H1 (cell line): ENCODE measurements around the gene TPD52L1. TPM values are rescaled to one million over a fixed set of nuclear protein-coding genes. Genes with fewer than 3 reads are reported as not detected.

Experiments
- CTCF ChIA-PET: fragments of 300-600 bp; sonication (Branson Sonifier 250); formaldehyde crosslinking; loops from one replicate; lab custom pipeline; 2021; ENCODE audit not compliant: partially characterized antibody; lab: Charles Lee
- POLR2A ChIA-PET: fragments of 300-600 bp; sonication (Branson Sonifier 250); formaldehyde crosslinking; loops from one replicate; lab custom pipeline; 2021; ENCODE audit warnings: inconsistent platforms; ENCODE audit not compliant: partially characterized antibody; lab: Charles Lee
- DNase-seq, 2 experiments: peaks; one replicate each; pipeline versions ENCODE4 v3.0.0 to v3.0.0-alpha.2; 2010 to 2022; ENCODE audit warnings: low spot score in 2 of 2, low read depth in 1 of 2, mixed read lengths in 1 of 2
- FAIRE-seq: peaks from 2 replicates; lab custom pipeline; 2011; peaks lifted over from hg19 to GRCh38; lab: Jason Lieb, UNC
- H2AFZ ChIP-seq: 2 replicates; pipeline ENCODE4 v1.8.1; 2012; ENCODE audit warnings: low read length, inconsistent platforms
- H2AK5ac ChIP-seq: 2 replicates; pipeline ENCODE4 v1.6.1; 2013; ENCODE audit warnings: low read depth, low read length
- H2BK120ac ChIP-seq: replicated peaks from 2 replicates; pipeline ENCODE3; 2013; ENCODE audit warnings: low read depth, low read length, inconsistent platforms
- H2BK12ac ChIP-seq: 2 replicates; pipeline ENCODE4 v1.6.1; 2013; ENCODE audit warnings: low read depth, low read length
- H2BK15ac ChIP-seq: 2 replicates; pipeline ENCODE4 v1.6.1; 2013; ENCODE audit warnings: low read length
- H2BK20ac ChIP-seq: 2 replicates; pipeline ENCODE4 v1.6.1; 2013; ENCODE audit warnings: low read length
- H2BK5ac ChIP-seq: 2 replicates; pipeline ENCODE4 v1.6.1; 2013; ENCODE audit warnings: low read depth, low read length
- H3K14ac ChIP-seq: 2 replicates; pipeline ENCODE4 v1.6.1; 2013; ENCODE audit warnings: inconsistent platforms; ENCODE audit not compliant: insufficient read length
- H3K18ac ChIP-seq: 2 replicates; pipeline ENCODE4 v1.6.1; 2013; ENCODE audit warnings: low read length; ENCODE audit errors: extremely low read depth
- H3K23ac ChIP-seq: 2 replicates; pipeline ENCODE4 v1.6.1; 2013; ENCODE audit warnings: inconsistent platforms; ENCODE audit not compliant: insufficient read length
- H3K23me2 ChIP-seq: 2 replicates; pipeline ENCODE4 v1.6.1; 2013; ENCODE audit warnings: low read depth, low read length
- H3K27ac ChIP-seq: 2 replicates; pipeline ENCODE4 v1.6.1; 2011; ENCODE audit warnings: low read depth, low read length, inconsistent platforms
- H3K27me3 ChIP-seq, 4 experiments: replicated peaks in 1 of 4; 1 replicate in 1 of 4; 2 replicates in 3 of 4; pipeline versions ENCODE4 v1.6.1 to v1.8.1; 2011 to 2013; ENCODE audit warnings: low read length in 3 of 4, mild to moderate bottlenecking in 3 of 4, inconsistent platforms in 2 of 4, mixed read lengths in 2 of 4, moderate library complexity in 1 of 4; ENCODE audit not compliant: control insufficient read depth in 3 of 4, insufficient read depth in 3 of 4; ENCODE audit errors: extremely low read depth in 1 of 4
- H3K36me3 ChIP-seq, 4 experiments: 2 replicates each; pipeline versions ENCODE4 v1.6.1 to v1.8.1; 2011 to 2013; ENCODE audit warnings: mild to moderate bottlenecking in 4 of 4, low read length in 3 of 4, moderate library complexity in 2 of 4, control low read depth in 1 of 4, inconsistent platforms in 1 of 4; ENCODE audit not compliant: insufficient read depth in 4 of 4, control insufficient read depth in 2 of 4
- H3K4ac ChIP-seq: replicated peaks from 2 replicates; pipeline ENCODE3; 2013; ENCODE audit warnings: low read length, low read depth, mixed read lengths, inconsistent platforms; ENCODE audit not compliant: insufficient read length
- H3K4me1 ChIP-seq, 4 experiments: replicated peaks in 1 of 4; 1 replicate in 1 of 4; 2 replicates in 3 of 4; pipeline versions ENCODE4 v1.6.1 to v1.8.1; 2011 to 2013; ENCODE audit warnings: low read length in 3 of 4, inconsistent platforms in 2 of 4, mixed read lengths in 1 of 4; ENCODE audit not compliant: insufficient read depth in 4 of 4, control insufficient read depth in 3 of 4
- H3K4me2 ChIP-seq, 2 experiments: 2 replicates each; pipeline versions ENCODE4 v1.6.1 to v1.8.1; 2011 to 2013; ENCODE audit warnings: low read depth in 2 of 2, low read length in 2 of 2, control low read depth in 1 of 2, inconsistent platforms in 1 of 2, mild to moderate bottlenecking in 1 of 2; ENCODE audit not compliant: insufficient read depth in 1 of 2
- H3K4me3 ChIP-seq, 4 experiments: fragments of 200-600, 300-600 bp in 1 of 4; sonication (generic), shearing (Covaris generic), sonication (Bioruptor Twin) in 1 of 4; 2 replicates each; pipeline versions ENCODE4 v1.5.1 to v1.8.1; 2011 to 2016; ENCODE audit warnings: low read length in 4 of 4, low read depth in 3 of 4, control low read depth in 2 of 4, inconsistent platforms in 2 of 4, mild to moderate bottlenecking in 2 of 4, mixed read lengths in 1 of 4, moderate library complexity in 1 of 4; ENCODE audit not compliant: insufficient read depth in 2 of 4; ENCODE audit errors: extremely low read depth in 1 of 4
- H3K56ac ChIP-seq: replicated peaks from 2 replicates; pipeline ENCODE3; 2013; ENCODE audit warnings: low read depth, mild to moderate bottlenecking, mixed read lengths, low read length, inconsistent platforms; ENCODE audit not compliant: insufficient read length
- H3K79me1 ChIP-seq: 2 replicates; pipeline ENCODE4 v1.6.1; 2013; ENCODE audit warnings: low read depth, low read length, control low read depth
- H3K79me2 ChIP-seq, 2 experiments: 2 replicates each; pipeline versions ENCODE4 v1.6.1 to v1.8.1; 2012 to 2013; ENCODE audit warnings: low read length in 2 of 2, mild to moderate bottlenecking in 2 of 2, inconsistent platforms in 1 of 2; ENCODE audit not compliant: insufficient read depth in 2 of 2, control insufficient read depth in 1 of 2
- H3K9ac ChIP-seq, 4 experiments: replicated peaks in 1 of 4; 1 replicate in 1 of 4; 2 replicates in 3 of 4; pipeline versions ENCODE4 v1.6.1 to v1.8.1; 2011 to 2013; ENCODE audit warnings: low read depth in 3 of 4, low read length in 3 of 4, control low read depth in 2 of 4, mild to moderate bottlenecking in 2 of 4, moderate library complexity in 2 of 4, inconsistent platforms in 1 of 4; ENCODE audit errors: extremely low read depth in 1 of 4
- H3K9me3 ChIP-seq, 2 experiments: 2 replicates each; pipeline versions ENCODE4 v1.6.1 to v1.8.1; 2012 to 2013; ENCODE audit warnings: mild to moderate bottlenecking in 2 of 2, moderate library complexity in 2 of 2, control low read depth in 1 of 2, inconsistent platforms in 1 of 2, low read depth in 1 of 2, low read length in 1 of 2, mixed read lengths in 1 of 2; ENCODE audit not compliant: insufficient read depth in 2 of 2
- H4K20me1 ChIP-seq, 2 experiments: replicated peaks in 1 of 2; 2 replicates each; pipeline versions ENCODE3 to v1.8.1; 2011 to 2013; ENCODE audit warnings: inconsistent platforms in 2 of 2, low read length in 2 of 2, mild to moderate bottlenecking in 1 of 2; ENCODE audit not compliant: insufficient read depth in 2 of 2, control insufficient read depth in 1 of 2
- H4K5ac ChIP-seq: 2 replicates; pipeline ENCODE4 v1.6.1; 2013; ENCODE audit warnings: low read length, low read depth, mixed read lengths, inconsistent platforms; ENCODE audit not compliant: insufficient read length
- H4K8ac ChIP-seq: 2 replicates; pipeline ENCODE4 v1.8.0; 2013; ENCODE audit warnings: mild to moderate bottlenecking, moderate library complexity, low read length, inconsistent platforms; ENCODE audit not compliant: insufficient read depth; ENCODE audit errors: extremely low read depth
- H4K91ac ChIP-seq: replicated peaks from 2 replicates; pipeline ENCODE3; 2013; ENCODE audit warnings: low read length, mixed read lengths, inconsistent platforms; ENCODE audit not compliant: insufficient read length
- CBX5 ChIP-seq: fragments of 300-800, 300-1000 bp; sonication (generic); IDR thresholded peaks from 2 replicates; pipeline ENCODE4 v1.7.1; 2016; ENCODE audit warnings: antibody characterized with exemption, low read length, low read depth
- CEBPB ChIP-seq: IDR thresholded peaks from 2 replicates; pipeline ENCODE4 v1.6.1; 2012; ENCODE audit warnings: low read depth, low read length
- JUN ChIP-seq: IDR thresholded peaks from 2 replicates; pipeline ENCODE4 v1.6.1; 2011; ENCODE audit warnings: low read depth, mild to moderate bottlenecking, improper control_type of control experiment, low read length
- RFX5 ChIP-seq: IDR thresholded peaks from 2 replicates; pipeline ENCODE4 v1.6.1; 2011; ENCODE audit warnings: low read depth, low read length, improper control_type of control experiment, borderline replicate concordance
- SAP30 ChIP-seq: fragments of 300-600 bp; sonication (generic); IDR thresholded peaks from 2 replicates; pipeline ENCODE4 v1.7.1; 2012; ENCODE audit warnings: low read length, moderate library complexity, mild to moderate bottlenecking, inconsistent platforms; ENCODE audit not compliant: insufficient read depth, insufficient replicate concordance
- SIRT6 ChIP-seq: IDR thresholded peaks from one replicate; pipeline ENCODE4 v1.7.1; 2012; ENCODE audit warnings: low read length, inconsistent platforms
- SRF ChIP-seq: IDR thresholded peaks from 2 replicates; pipeline ENCODE4 v1.6.1; 2011; ENCODE audit warnings: mild to moderate bottlenecking, low read depth, low read length, moderate library complexity
- WGBS, 2 experiments: shearing (Covaris generic) in 1 of 2; methylation state at CpG; one replicate each; pipeline versions ENCODE4 v1.1.6 to v1.1.7; 2013 to 2015; ENCODE audit warnings: low lambda C conversion rate in 2 of 2, mixed read lengths in 2 of 2, inconsistent platforms in 1 of 2, low coverage in 1 of 2, missing lambda C conversion rate in 1 of 2; ENCODE audit not compliant: insufficient replicate concordance in 2 of 2, insufficient coverage in 1 of 2, insufficient read length in 1 of 2; ENCODE audit errors: extremely low coverage in 1 of 2, missing lambda C conversion rate in 1 of 2; 5-methylcytosine and 5-hydroxymethylcytosine counted together
- polyA plus RNA-seq, 7 experiments: library from polyadenylated mRNA; depleted of rRNA in 3 of 7; stranded (reverse) in 5 of 7; unstranded in 2 of 7; fragments of >200 nt in 5 of 7; fragments of 200-250 nt in 2 of 7; gene quantifications; 1 replicate in 5 of 7; 2 replicates in 1 of 7; 4 replicates in 1 of 7; pipeline versions ENCODE4 v1.2.1 to v1.2.3, GENCODE V29; 2011 to 2013; ENCODE audit warnings: missing spikeins in 2 of 7, mixed read lengths in 2 of 7
- total RNA-seq: library from RNA; stranded (reverse); fragmentation: NEBNext Ultra II Directional; extraction: Animal tissue kit (Norgen Biotek cat#: 25700); gene quantifications from 2 replicates; pipeline ENCODE4 v1.2.1, GENCODE V29; 2021
- TF ChIP-seq, protein P1 (sequence below): IDR thresholded peaks from 2 replicates; pipeline ENCODE4 v1.6.1; 2011; ENCODE audit warnings: low read depth, mild to moderate bottlenecking, low read length; ENCODE audit not compliant: insufficient read depth

Gene TPD52L1
- total and polyA plus RNA-seq, 2 of the 8 experiments (the other 6 are each of a cell fraction or from before 2014, with no cell fraction given) = 7.4 to 14.2 TPM

DNA sequence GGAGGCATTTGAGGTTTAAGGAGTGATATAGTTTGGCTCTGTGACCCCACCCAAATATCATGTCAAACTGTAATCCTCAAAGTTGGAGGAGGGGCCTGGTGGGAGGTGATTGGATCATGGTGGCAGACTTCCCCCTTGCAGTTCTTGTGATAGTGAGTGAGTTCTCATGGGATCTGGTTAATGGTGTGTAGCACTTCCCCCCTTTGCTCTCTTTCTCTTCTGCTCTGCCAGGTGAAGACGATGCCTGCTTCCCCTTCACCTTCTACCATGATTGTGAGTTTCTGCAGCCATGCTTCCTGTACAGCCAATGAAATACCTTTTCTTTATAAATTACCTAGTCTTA is 149.9 kb downstream of the TPD52L1 start:
- DNase-seq = no peak
- Histone ChIP-seq H3K18ac (no peak overlapping the region), H3K4ac (no peak overlapping the region), H3K79me1 (peaks cover 3% of the 10 kb centered on the region; the same call in 1 of the 2 replicates), H3K4me2 (no peak overlapping the region), H3K4me1 (no peaks in the 10 kb centered on the region; a peak in 1 of 7 replicates), H3K27me3 (peaks cover 0 to 1% (median 0%) of the 10 kb centered on the region in 4 experiments; a peak in 1 of 7 replicates), H3K27ac (no peak overlapping the region), H4K20me1 (no peaks in the 10 kb centered on the region), H2BK15ac (no peak overlapping the region), H3K23me2 (no peaks in the 10 kb centered on the region; the same call in 1 of the 2 replicates), H3K9ac (no peak overlapping the region), H2BK20ac (no peak overlapping the region), H3K4me3 (no peak overlapping the region), H2AK5ac (no peak overlapping the region), H3K9me3 (no peaks in the 10 kb centered on the region), H2BK12ac (no peak overlapping the region), H4K91ac (no peak overlapping the region), H4K8ac (no peak overlapping the region), H3K23ac (no peak overlapping the region), H3K79me2 (peaks cover 0 to 18% of the 10 kb centered on the region in 2 experiments; a peak in 2 of 4 replicates), H4K5ac (no peak overlapping the region), H2AFZ (no peak overlapping the region), H2BK5ac (no peak overlapping the region), H3K36me3 (peaks cover 3 to 15% (median 9%) of the 10 kb centered on the region in 4 experiments; a peak in 7 of 8 replicates), H3K14ac (no peak overlapping the region), H3K56ac (no peak overlapping the region), H2BK120ac (no peak overlapping the region)
- WGBS, 2 experiments = 92% methylated on average over 1 of the region's 1 CpG; no CpG with 5 or more reads in 1 of the 2 experiments
- CTCF ChIA-PET = interaction anchor here (1.5 kb wide), 1 partner anchor 465 kb away, joined by 3 read pairs; no protein-coding TSS in a partner anchor
- POLR2A ChIA-PET = no interaction called here
- no peak for FAIRE-seq
- TF ChIP-seq SRF = no peak
- TF ChIP-seq CBX5 = no peak
- TF ChIP-seq CEBPB = no peak
- no peak for TF ChIP-seq SIRT6
- TF ChIP-seq JUN = no peak
- TF ChIP-seq, protein P1, sequence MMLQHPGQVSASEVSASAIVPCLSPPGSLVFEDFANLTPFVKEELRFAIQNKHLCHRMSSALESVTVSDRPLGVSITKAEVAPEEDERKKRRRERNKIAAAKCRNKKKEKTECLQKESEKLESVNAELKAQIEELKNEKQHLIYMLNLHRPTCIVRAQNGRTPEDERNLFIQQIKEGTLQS = no peak
- TF ChIP-seq RFX5 = no peak
- TF ChIP-seq SAP30 = no peak
